Large intestine (tissue), 3 donors: ENCODE data around the gene MOSPD2. TPM values are rescaled to one million over a fixed set of nuclear protein-coding genes. Genes with fewer than 3 reads are reported as not detected.

Experiments
- DNase-seq, 2 donors: peaks; one replicate each; pipeline versions ENCODE4 v3.0.0 to v3.0.0-alpha.2; 2013
- H3K27ac ChIP-seq: one replicate; pipeline ENCODE4 v1.5.1; 2013; ENCODE audit warnings: low read length
- H3K27me3 ChIP-seq: 2 replicates; pipeline ENCODE4 v1.6.1; 2013; ENCODE audit warnings: low read length; ENCODE audit not compliant: control insufficient read depth, insufficient read depth
- H3K36me3 ChIP-seq: 2 replicates; pipeline ENCODE4 v1.6.1; 2013; ENCODE audit warnings: low read length; ENCODE audit not compliant: control insufficient read depth, insufficient read depth
- H3K4me1 ChIP-seq: one replicate; pipeline ENCODE4 v1.6.1; 2013; ENCODE audit warnings: low read length; ENCODE audit not compliant: control insufficient read depth, insufficient read depth
- H3K4me3 ChIP-seq: one replicate; pipeline ENCODE4 v1.5.1; 2013; ENCODE audit warnings: low read length
- H3K9me3 ChIP-seq: one replicate; pipeline ENCODE4 v1.6.1; 2013; ENCODE audit warnings: mild to moderate bottlenecking, low read depth, low read length, moderate library complexity; ENCODE audit not compliant: control insufficient read depth
- WGBS: methylation state at CpG from one replicate; pipeline ENCODE4 v1.1.5; 2013; ENCODE audit warnings: low lambda C conversion rate; ENCODE audit not compliant: insufficient coverage; 5-methylcytosine and 5-hydroxymethylcytosine counted together
- polyA plus RNA-seq: library from polyadenylated mRNA; unstranded; fragments of 120-200 nt; gene quantifications from one replicate; pipeline ENCODE4 v1.2.1, GENCODE V29; 2013

MOSPD2 gene
- polyA plus RNA-seq, 1 donor, result 29.5 TPM

GRCh38 chrX:14927401-14927800 lies 54.2 kb downstream of the MOSPD2 start:
- H3K27me3 ChIP-seq, result no peaks in the 10 kb centered on the region
- peak in 1 of 2 donors; percentile 1 for DNase-seq
- H3K27ac ChIP-seq, result no peak overlapping the region
- H3K9me3 ChIP-seq, result no peaks in the 10 kb centered on the region
- H3K36me3 ChIP-seq, result no peaks in the 10 kb centered on the region
- no peaks in the 10 kb centered on the region for H3K4me1 ChIP-seq
- no CpG with 5 or more reads among the region's 5 CpGs for WGBS
- H3K4me3 ChIP-seq, result no peak overlapping the region

DNA sequence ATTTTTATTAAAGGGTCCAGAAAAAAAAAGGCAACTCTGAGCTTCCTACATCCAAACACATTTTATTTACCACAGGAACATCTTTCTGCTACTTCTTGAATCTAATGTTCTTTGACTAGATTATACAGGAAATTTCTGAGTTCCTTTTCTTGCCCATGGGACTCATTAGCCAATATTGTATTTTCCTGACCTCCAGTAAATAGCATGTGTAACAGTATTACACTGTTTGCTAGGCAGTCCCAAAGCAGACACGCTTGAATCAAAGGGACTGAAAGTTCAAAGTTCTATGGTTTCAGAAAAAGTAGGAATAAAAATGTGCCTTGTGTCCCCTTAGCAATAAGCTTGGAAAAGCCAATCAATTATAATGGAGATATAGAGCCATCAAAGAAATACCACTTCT lies 57.4 kb downstream of the MOSPD2 start:
- no CpG with 5 or more reads among the region's 1 CpG for WGBS
- Histone ChIP-seq H3K9me3 (no peaks in the 10 kb centered on the region), H3K4me1 (no peaks in the 10 kb centered on the region), H3K27ac (no peak overlapping the region), H3K4me3 (no peak overlapping the region), H3K36me3 (no peaks in the 10 kb centered on the region), H3K27me3 (no peaks in the 10 kb centered on the region)
- peak in 1 of 2 donors; percentile 1 for DNase-seq

DNA sequence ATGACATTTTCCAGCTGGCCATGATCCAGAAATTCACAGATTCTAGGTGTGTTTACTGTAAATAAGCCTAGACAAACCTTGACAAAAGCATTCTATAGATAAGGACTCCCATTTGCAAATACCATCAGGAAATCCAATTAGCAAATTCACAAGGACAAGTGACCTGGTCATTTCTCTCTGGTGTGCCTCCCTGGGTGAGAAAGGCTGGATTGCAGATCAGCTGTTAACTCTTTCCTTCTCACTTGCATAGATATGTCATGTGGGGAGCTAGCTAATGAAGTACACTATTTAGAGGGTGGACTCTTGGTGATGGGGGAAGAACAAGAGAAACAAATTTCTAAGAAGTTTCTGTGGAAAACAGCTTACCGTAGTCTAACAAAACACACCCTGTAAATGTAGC lies 58.9 kb downstream of the MOSPD2 start:
- no peak overlapping the region for H3K27ac ChIP-seq
- no peaks in the 10 kb centered on the region for H3K36me3 ChIP-seq
- H3K9me3 ChIP-seq, result no peaks in the 10 kb centered on the region
- no CpG with 5 or more reads among the region's 1 CpG for WGBS
- no peaks in the 10 kb centered on the region for H3K27me3 ChIP-seq
- no peak overlapping the region for H3K4me3 ChIP-seq
- DNase-seq, result no peak
- no peaks in the 10 kb centered on the region for H3K4me1 ChIP-seq

- no peak overlapping the region for H3K27ac ChIP-seq
- no peaks in the 10 kb centered on the region for H3K36me3 ChIP-seq
- H3K27me3 ChIP-seq, result no peaks in the 10 kb centered on the region
- no CpG with 5 or more reads among the region's 1 CpG for WGBS
- H3K9me3 ChIP-seq, result no peaks in the 10 kb centered on the region
- H3K4me1 ChIP-seq, result no peaks in the 10 kb centered on the region
- DNase-seq, result peak in 1 of 2 donors; percentile 31
- H3K4me3 ChIP-seq, result no peak overlapping the region
Observed at GRCh38 chrX:14934423-14934822, 61.2 kb downstream of the MOSPD2 start.

GRCh38 chrX:14936561-14936960 lies 63.3 kb downstream of the MOSPD2 start:
- WGBS, result no CpG with 5 or more reads among the region's 5 CpGs
- DNase-seq, result no peak
- H3K27ac ChIP-seq, result no peak overlapping the region
- no peaks in the 10 kb centered on the region for H3K9me3 ChIP-seq
- H3K4me3 ChIP-seq, result no peak overlapping the region
- no peaks in the 10 kb centered on the region for H3K27me3 ChIP-seq
- no peaks in the 10 kb centered on the region for H3K36me3 ChIP-seq
- H3K4me1 ChIP-seq, result no peaks in the 10 kb centered on the region

- Histone ChIP-seq H3K4me1 (no peaks in the 10 kb centered on the region), H3K27ac (no peak overlapping the region), H3K36me3 (no peaks in the 10 kb centered on the region), H3K27me3 (no peaks in the 10 kb centered on the region), H3K4me3 (no peak overlapping the region), H3K9me3 (no peaks in the 10 kb centered on the region)
- DNase-seq, result no peak
- WGBS, result no CpG with 5 or more reads among the region's 2 CpGs
Observed at GRCh38 chrX:14939644-14940043, 66.4 kb downstream of the MOSPD2 start.

GRCh38 chrX:14941301-14941700 lies 68.1 kb downstream of the MOSPD2 start:
- DNase-seq, result no peak
- Histone ChIP-seq H3K27ac (no peak overlapping the region), H3K9me3 (no peaks in the 10 kb centered on the region), H3K4me1 (no peaks in the 10 kb centered on the region), H3K4me3 (no peak overlapping the region), H3K27me3 (no peaks in the 10 kb centered on the region), H3K36me3 (no peaks in the 10 kb centered on the region)
- no CpG with 5 or more reads among the region's 3 CpGs for WGBS

GRCh38 chrX:14942341-14942740 lies 69.1 kb downstream of the MOSPD2 start:
- WGBS, result 80% methylated on average over 2 of the region's 3 CpGs

GRCh38 chrX:14943962-14944361 lies 70.7 kb downstream of the MOSPD2 start:
- DNase-seq, result no peak
- WGBS, result no CpG with 5 or more reads among the region's 2 CpGs
- Histone ChIP-seq H3K4me1 (no peaks in the 10 kb centered on the region), H3K36me3 (no peaks in the 10 kb centered on the region), H3K9me3 (no peaks in the 10 kb centered on the region), H3K27me3 (no peaks in the 10 kb centered on the region), H3K27ac (no peak overlapping the region), H3K4me3 (no peak overlapping the region)

More at GRCh38 chrX:14942341-14942740, 69.1 kb downstream of the MOSPD2 start:
- Histone ChIP-seq H3K4me1 (no peaks in the 10 kb centered on the region), H3K27ac (no peak overlapping the region), H3K27me3 (no peaks in the 10 kb centered on the region), H3K4me3 (no peak overlapping the region), H3K36me3 (no peaks in the 10 kb centered on the region), H3K9me3 (no peaks in the 10 kb centered on the region)
- no peak for DNase-seq

DNA sequence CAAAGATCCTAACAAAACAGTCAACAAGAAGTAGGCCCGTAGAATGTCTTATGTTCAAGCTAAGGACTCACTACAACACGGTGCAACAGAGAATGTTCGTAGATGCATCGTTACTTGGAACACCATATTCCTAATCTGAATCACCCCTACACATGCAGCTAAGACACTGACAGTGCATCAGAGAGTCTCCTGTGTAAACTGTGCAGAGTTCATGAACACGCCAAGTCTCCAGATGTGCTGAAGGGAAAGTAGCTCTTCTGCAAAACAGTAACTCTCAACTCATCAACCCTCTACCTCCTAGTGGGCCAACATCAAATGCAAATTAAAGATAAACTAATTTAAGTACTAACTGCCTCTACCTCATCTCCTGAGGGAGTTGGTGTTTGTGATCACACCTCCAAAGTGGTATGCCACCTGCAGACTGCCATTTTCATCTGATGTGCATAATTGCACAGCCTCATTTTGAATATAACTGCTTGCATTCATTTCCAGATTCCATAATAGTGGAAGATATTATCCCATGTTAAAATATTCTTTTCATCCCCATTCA lies 73.5 kb downstream of the MOSPD2 start:
- no peak overlapping the region for H3K27ac ChIP-seq
- no peak overlapping the region for H3K4me3 ChIP-seq
- H3K27me3 ChIP-seq, result no peaks in the 10 kb centered on the region
- no peaks in the 10 kb centered on the region for H3K9me3 ChIP-seq
- DNase-seq, result no peak
- no peaks in the 10 kb centered on the region for H3K4me1 ChIP-seq
- no CpG with 5 or more reads among the region's 5 CpGs for WGBS
- H3K36me3 ChIP-seq, result no peaks in the 10 kb centered on the region

DNA sequence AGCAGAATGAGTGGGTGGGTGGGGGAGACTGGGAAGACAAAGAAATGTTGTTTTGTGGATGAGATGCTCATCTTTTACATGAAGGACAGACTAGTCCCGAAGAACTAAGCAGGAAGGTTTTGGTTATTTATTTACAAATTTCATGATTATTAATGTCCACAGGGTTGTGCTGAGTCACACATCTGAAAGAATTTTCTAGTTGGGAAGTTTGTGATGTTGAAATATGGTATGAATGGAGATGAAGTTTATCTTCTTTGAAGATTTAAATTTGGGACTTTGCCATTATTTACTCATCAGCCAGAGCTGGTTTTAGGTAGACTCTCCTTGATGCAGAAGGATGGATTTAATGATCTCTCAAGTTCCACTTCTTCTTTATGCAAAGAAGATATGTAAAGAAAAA lies 75.5 kb downstream of the MOSPD2 start:
- no CpG with 5 or more reads among the region's 1 CpG for WGBS
- Histone ChIP-seq H3K36me3 (no peaks in the 10 kb centered on the region), H3K27me3 (no peaks in the 10 kb centered on the region), H3K4me3 (no peak overlapping the region), H3K27ac (no peak overlapping the region), H3K9me3 (no peaks in the 10 kb centered on the region), H3K4me1 (no peaks in the 10 kb centered on the region)
- no peak for DNase-seq
